Activated CD4-positive, alpha-beta memory T cell treated with anti-CD3 and anti-CD28 coated beads, Interleukin-2, amount 10 ng/mL, durations not matched to agents 7 days and 5 days (primary cell): ENCODE results near the gene HIVEP2. TPM values are rescaled to one million over a fixed set of nuclear protein-coding genes. Genes with fewer than 3 reads are reported as not detected.
A peak's percentile ranks its signal among the peaks of the same experiment; 100 is the strongest.

ENCODE experiments used
- CTCF ChIA-PET: fragments of 350-600 bp; sonication (Branson Sonifier 250); formaldehyde crosslinking; loops from one replicate; lab custom pipeline; 2021; ENCODE audit warnings: antibody characterized with exemption, inconsistent platforms; lab: Charles Lee
- POLR2A ChIA-PET: fragments of 350-600 bp; sonication (Branson Sonifier 250); formaldehyde crosslinking; loops from one replicate; lab custom pipeline; 2021; ENCODE audit warnings: antibody characterized with exemption; lab: Charles Lee
- DNase-seq: peaks from one replicate; pipeline ENCODE4 v3.0.0-alpha.2; 2020
- H3K27ac Mint-ChIP-seq: one replicate; pipeline ENCODE4 v1.8.0; 2021; ENCODE audit warnings: mild to moderate bottlenecking, mixed read lengths
- H3K27me3 Mint-ChIP-seq: one replicate; pipeline ENCODE4 v1.8.0; 2021; ENCODE audit warnings: mixed read lengths
- H3K36me3 Mint-ChIP-seq: one replicate; pipeline ENCODE4 v1.8.0; 2021; ENCODE audit warnings: low read depth, mixed read lengths
- H3K4me1 Mint-ChIP-seq: one replicate; pipeline ENCODE4 v1.8.0; 2021; ENCODE audit warnings: mixed read lengths
- H3K4me3 Mint-ChIP-seq: one replicate; pipeline ENCODE4 v1.8.0; 2021; ENCODE audit warnings: mild to moderate bottlenecking, mixed read lengths
- H3K9me3 Mint-ChIP-seq: one replicate; pipeline ENCODE4 v1.8.0; 2021; ENCODE audit warnings: mixed read lengths
- total RNA-seq, 2 experiments: library from RNA; stranded (reverse); gene quantifications; one replicate each; pipeline ENCODE4 v1.2.3, GENCODE V29; 2021

The HIVEP2 gene
- total RNA-seq, 2 experiments from 2014 or later = 30.5 to 32.8 TPM

- CTCF ChIA-PET = interaction anchor here (1.5 kb wide), 1 partner anchor 50 kb away, joined by 5 read pairs; no protein-coding TSS in a partner anchor
- Mint-ChIP-seq H3K9me3 (no peaks in the 10 kb centered on the region), H3K4me3 (peak overlapping the region; percentile 26), H3K36me3 (peaks cover 58% of the 10 kb centered on the region), H3K27me3 (no peaks in the 10 kb centered on the region), H3K4me1 (peaks cover 36% of the 10 kb centered on the region), H3K27ac (peak overlapping the region; percentile 77)
- POLR2A ChIA-PET = interaction anchor here (0.7 to 2.5 kb wide), 5 partner anchors 44 to 161 kb away, joined by 3 to 11 read pairs (median 3); no protein-coding TSS in a partner anchor
- no peak for DNase-seq
Measured at GRCh38 chr6:142773859-142774648, 170.9 kb downstream of the HIVEP2 start.

GRCh38 chr6:142773324-142773723 is 171.7 kb downstream of the HIVEP2 start:
- peaks cover 62% of the 10 kb centered on the region for H3K36me3 Mint-ChIP-seq
- ChIA-PET CTCF (no interaction called here), POLR2A (interaction anchor here (1.0 to 2.5 kb wide), 3 partner anchors 45 to 162 kb away, joined by 3 to 11 read pairs (median 3); no protein-coding TSS in a partner anchor)
- H3K27ac Mint-ChIP-seq = peak overlapping the region; percentile 77
- no peaks in the 10 kb centered on the region for H3K27me3 Mint-ChIP-seq
- H3K4me1 Mint-ChIP-seq = peaks cover 36% of the 10 kb centered on the region
- no peaks in the 10 kb centered on the region for H3K9me3 Mint-ChIP-seq
- H3K4me3 Mint-ChIP-seq = peak overlapping the region; percentile 26
- peak; percentile 29 for DNase-seq

GRCh38 chr6:142771162-142771561 is 173.8 kb downstream of the HIVEP2 start:
- Mint-ChIP-seq H3K27me3 (no peaks in the 10 kb centered on the region), H3K27ac (no peak overlapping the region), H3K4me3 (no peak overlapping the region), H3K9me3 (no peaks in the 10 kb centered on the region), H3K36me3 (peaks cover 80% of the 10 kb centered on the region), H3K4me1 (peaks cover 38% of the 10 kb centered on the region)
- ChIA-PET CTCF (interaction anchor here (0.7 kb wide), 1 partner anchor 256 kb away, joined by 3 read pairs; no protein-coding TSS in a partner anchor), POLR2A (no interaction called here)
- DNase-seq = no peak

GRCh38 chr6:142765306-142765705 is 179.7 kb downstream of the HIVEP2 start:
- Mint-ChIP-seq H3K4me3 (no peak overlapping the region), H3K36me3 (peaks cover 67% of the 10 kb centered on the region), H3K4me1 (peaks cover 15% of the 10 kb centered on the region), H3K27ac (no peak overlapping the region), H3K9me3 (no peaks in the 10 kb centered on the region), H3K27me3 (no peaks in the 10 kb centered on the region)
- ChIA-PET POLR2A (interaction anchor here (1.2 kb wide), 1 partner anchor 17 kb away, joined by 3 read pairs; no protein-coding TSS in a partner anchor), CTCF (interaction anchor here (0.7 to 0.9 kb wide), 2 partner anchors 19 to 25 kb away, joined by 3 read pairs; no protein-coding TSS in a partner anchor)
- no peak for DNase-seq

- no peak overlapping the region for H3K27ac Mint-ChIP-seq
Measured at GRCh38 chr6:142764311-142764710, 180.7 kb downstream of the HIVEP2 start.

GRCh38 chr6:142763205-142763604 is 181.8 kb downstream of the HIVEP2 start:
- H3K36me3 Mint-ChIP-seq = peaks cover 66% of the 10 kb centered on the region

More at GRCh38 chr6:142764311-142764710, 180.7 kb downstream of the HIVEP2 start:
- ChIA-PET CTCF (no interaction called here), POLR2A (no interaction called here)
- Mint-ChIP-seq H3K36me3 (peaks cover 67% of the 10 kb centered on the region), H3K9me3 (no peaks in the 10 kb centered on the region), H3K27me3 (no peaks in the 10 kb centered on the region), H3K4me3 (no peak overlapping the region), H3K4me1 (peaks cover 13% of the 10 kb centered on the region)
- DNase-seq = no peak

GRCh38 chr6:142761756-142762155 is 183.2 kb downstream of the HIVEP2 start:
- H3K9me3 Mint-ChIP-seq = no peaks in the 10 kb centered on the region
- no peak overlapping the region for H3K27ac Mint-ChIP-seq
- ChIA-PET POLR2A (no interaction called here), CTCF (no interaction called here)
- peaks cover 13% of the 10 kb centered on the region for H3K4me1 Mint-ChIP-seq
- H3K27me3 Mint-ChIP-seq = no peaks in the 10 kb centered on the region
- DNase-seq = no peak
- H3K36me3 Mint-ChIP-seq = peaks cover 64% of the 10 kb centered on the region
- no peak overlapping the region for H3K4me3 Mint-ChIP-seq

More at GRCh38 chr6:142763205-142763604, 181.8 kb downstream of the HIVEP2 start:
- no peaks in the 10 kb centered on the region for H3K27me3 Mint-ChIP-seq
- CTCF ChIA-PET = no interaction called here
- no peak overlapping the region for H3K27ac Mint-ChIP-seq
- POLR2A ChIA-PET = no interaction called here
- H3K9me3 Mint-ChIP-seq = no peaks in the 10 kb centered on the region
- no peak for DNase-seq
- H3K4me3 Mint-ChIP-seq = no peak overlapping the region
- peaks cover 13% of the 10 kb centered on the region for H3K4me1 Mint-ChIP-seq

- H3K9me3 Mint-ChIP-seq = no peaks in the 10 kb centered on the region
- H3K4me3 Mint-ChIP-seq = no peak overlapping the region
- DNase-seq = no peak
- no peak overlapping the region for H3K27ac Mint-ChIP-seq
- H3K27me3 Mint-ChIP-seq = no peaks in the 10 kb centered on the region
- H3K4me1 Mint-ChIP-seq = peaks cover 21% of the 10 kb centered on the region
- ChIA-PET CTCF (no interaction called here), POLR2A (no interaction called here)
- H3K36me3 Mint-ChIP-seq = peaks cover 70% of the 10 kb centered on the region
Measured at GRCh38 chr6:142760152-142760551, 184.8 kb downstream of the HIVEP2 start.

- Mint-ChIP-seq H3K27me3 (no peaks in the 10 kb centered on the region), H3K9me3 (no peaks in the 10 kb centered on the region), H3K4me3 (no peak overlapping the region), H3K36me3 (peaks cover 66% of the 10 kb centered on the region), H3K27ac (no peak overlapping the region), H3K4me1 (peaks cover 21% of the 10 kb centered on the region)
- ChIA-PET POLR2A (interaction anchor here (1.1 kb wide), 1 partner anchor 84 kb away, joined by 4 read pairs; no protein-coding TSS in a partner anchor), CTCF (no interaction called here)
- no peak for DNase-seq
Measured at GRCh38 chr6:142758629-142759025, 186.3 kb downstream of the HIVEP2 start.

GRCh38 chr6:142757852-142758628 is 186.9 kb downstream of the HIVEP2 start:
- Mint-ChIP-seq H3K27me3 (no peaks in the 10 kb centered on the region), H3K36me3 (peaks cover 67% of the 10 kb centered on the region), H3K4me3 (no peak overlapping the region), H3K9me3 (no peaks in the 10 kb centered on the region), H3K4me1 (peaks cover 21% of the 10 kb centered on the region), H3K27ac (no peak overlapping the region)
- no peak for DNase-seq
- POLR2A ChIA-PET = interaction anchor here (1.1 kb wide), 1 partner anchor 85 kb away, joined by 4 read pairs; no protein-coding TSS in a partner anchor
- CTCF ChIA-PET = no interaction called here

GRCh38 chr6:142756215-142756630 is 188.8 kb downstream of the HIVEP2 start:
- POLR2A ChIA-PET = no interaction called here
- H3K9me3 Mint-ChIP-seq = no peaks in the 10 kb centered on the region
- H3K27me3 Mint-ChIP-seq = no peaks in the 10 kb centered on the region
- H3K4me1 Mint-ChIP-seq = peaks cover 15% of the 10 kb centered on the region
- peaks cover 58% of the 10 kb centered on the region for H3K36me3 Mint-ChIP-seq
- CTCF ChIA-PET = no interaction called here
- H3K27ac Mint-ChIP-seq = no peak overlapping the region
- DNase-seq = no peak
- no peak overlapping the region for H3K4me3 Mint-ChIP-seq

GRCh38 chr6:142753196-142753595 is 191.8 kb downstream of the HIVEP2 start:
- Mint-ChIP-seq H3K36me3 (peaks cover 33% of the 10 kb centered on the region), H3K27ac (no peak overlapping the region), H3K4me1 (peaks cover 15% of the 10 kb centered on the region), H3K27me3 (no peaks in the 10 kb centered on the region), H3K4me3 (no peak overlapping the region), H3K9me3 (no peaks in the 10 kb centered on the region)
- POLR2A ChIA-PET = no interaction called here
- no peak for DNase-seq
- CTCF ChIA-PET = no interaction called here

- POLR2A ChIA-PET = no interaction called here
- no peak for DNase-seq
- CTCF ChIA-PET = no interaction called here
- Mint-ChIP-seq H3K27me3 (no peaks in the 10 kb centered on the region), H3K36me3 (peaks cover 27% of the 10 kb centered on the region), H3K9me3 (no peaks in the 10 kb centered on the region), H3K27ac (no peak overlapping the region), H3K4me1 (peaks cover 12% of the 10 kb centered on the region), H3K4me3 (no peak overlapping the region)
Measured at GRCh38 chr6:142752348-142752747, 192.6 kb downstream of the HIVEP2 start.
